Stimulated activated naive CD8-positive, alpha-beta T cell treated with anti-CD3 and anti-CD28 coated beads, Interleukin-15, Interleukin-2, amounts not matched to agents 100 ng/mL and 50 ng/mL, for 24 hours (primary cell): Measurements from ENCODE around the gene MS4A4A.

Source experiments
- H3K27ac Mint-ChIP-seq: one replicate; pipeline ENCODE4 v1.8.0; 2021; ENCODE audit warnings: mild to moderate bottlenecking, mixed read lengths
- H3K27me3 Mint-ChIP-seq: one replicate; pipeline ENCODE4 v1.8.0; 2021; ENCODE audit warnings: mixed read lengths
- H3K36me3 Mint-ChIP-seq: one replicate; pipeline ENCODE4 v1.8.0; 2021; ENCODE audit warnings: low read depth, mixed read lengths
- H3K4me1 Mint-ChIP-seq: one replicate; pipeline ENCODE4 v1.8.0; 2021; ENCODE audit warnings: low read depth, mixed read lengths
- H3K4me3 Mint-ChIP-seq: one replicate; pipeline ENCODE4 v1.8.0; 2021; ENCODE audit warnings: mild to moderate bottlenecking, mixed read lengths
- H3K9me3 Mint-ChIP-seq: one replicate; pipeline ENCODE4 v1.8.0; 2021; ENCODE audit warnings: mixed read lengths

The MS4A4A gene

DNA sequence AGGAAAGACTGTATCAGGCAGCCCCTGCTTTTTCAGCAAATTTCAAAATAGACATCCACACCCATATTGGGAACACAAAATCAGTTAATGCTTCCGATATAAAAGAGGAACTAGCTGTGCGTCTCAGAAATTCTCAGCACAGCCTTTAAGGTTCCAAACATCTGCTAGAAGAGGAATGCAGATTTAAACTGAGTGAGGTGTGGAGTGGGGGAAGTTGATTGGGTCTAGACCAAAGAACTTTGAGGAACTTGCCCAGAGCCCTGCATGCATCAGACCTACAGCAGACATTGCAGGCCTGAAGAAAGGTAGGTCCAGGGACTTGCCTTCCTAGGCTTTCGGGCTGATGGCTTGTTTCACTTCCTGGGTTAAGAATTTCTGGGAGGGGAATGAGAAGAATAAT lies at the start of gene MS4A4A:
Gene MS4A4A, plus strand, starts transcription at position 255 of the 400 bp plus-strand sequence. Its CDS starts 10 bp downstream, at position 265.
- Mint-ChIP-seq H3K27me3 (peaks cover 18% of the 10 kb centered on the region), H3K27ac (no peak within 1 kb of the TSS), H3K36me3 (no peaks in the 10 kb centered on the region), H3K9me3 (peaks cover 5% of the 10 kb centered on the region), H3K4me1 (no peaks in the 10 kb centered on the region), H3K4me3 (no peak within 1 kb of the TSS)

GRCh38 chr11:60230681-60231080 lies 49.8 kb upstream of the MS4A4A start:
- Mint-ChIP-seq H3K27ac (no peak overlapping the region), H3K27me3 (peaks cover 15% of the 10 kb centered on the region), H3K9me3 (no peaks in the 10 kb centered on the region), H3K4me3 (no peak overlapping the region), H3K36me3 (no peaks in the 10 kb centered on the region), H3K4me1 (no peaks in the 10 kb centered on the region)

DNA sequence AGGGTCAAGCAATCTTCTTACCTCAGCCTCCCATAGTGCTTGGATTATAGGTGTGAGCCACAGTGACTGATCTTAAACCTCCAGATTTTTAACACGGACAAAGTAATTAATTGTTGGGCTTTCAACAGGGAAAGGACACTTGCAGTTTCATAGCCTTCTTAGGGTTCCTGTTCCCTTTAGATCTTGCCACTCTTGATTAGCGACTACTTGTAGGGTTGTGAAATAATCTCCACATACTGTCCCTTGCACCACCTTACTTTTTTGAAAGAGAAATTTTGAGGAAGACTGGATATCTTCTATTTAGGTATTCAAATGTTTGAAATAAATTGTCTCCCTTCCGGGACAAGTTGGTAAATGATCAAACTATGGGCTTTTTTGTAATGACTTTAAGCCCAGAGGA lies 45.1 kb upstream of the MS4A4A start:
- H3K9me3 Mint-ChIP-seq, result no peaks in the 10 kb centered on the region
- no peaks in the 10 kb centered on the region for H3K36me3 Mint-ChIP-seq
- peaks cover 26% of the 10 kb centered on the region for H3K27me3 Mint-ChIP-seq
- H3K4me3 Mint-ChIP-seq, result no peak overlapping the region
- no peak overlapping the region for H3K27ac Mint-ChIP-seq
- no peaks in the 10 kb centered on the region for H3K4me1 Mint-ChIP-seq

- no peaks in the 10 kb centered on the region for H3K4me1 Mint-ChIP-seq
- H3K27me3 Mint-ChIP-seq, result peaks cover 42% of the 10 kb centered on the region
- H3K36me3 Mint-ChIP-seq, result no peaks in the 10 kb centered on the region
- H3K9me3 Mint-ChIP-seq, result no peaks in the 10 kb centered on the region
- no peak overlapping the region for H3K27ac Mint-ChIP-seq
- no peak overlapping the region for H3K4me3 Mint-ChIP-seq
Measured at GRCh38 chr11:60240662-60241061, 39.8 kb upstream of the MS4A4A start.

DNA sequence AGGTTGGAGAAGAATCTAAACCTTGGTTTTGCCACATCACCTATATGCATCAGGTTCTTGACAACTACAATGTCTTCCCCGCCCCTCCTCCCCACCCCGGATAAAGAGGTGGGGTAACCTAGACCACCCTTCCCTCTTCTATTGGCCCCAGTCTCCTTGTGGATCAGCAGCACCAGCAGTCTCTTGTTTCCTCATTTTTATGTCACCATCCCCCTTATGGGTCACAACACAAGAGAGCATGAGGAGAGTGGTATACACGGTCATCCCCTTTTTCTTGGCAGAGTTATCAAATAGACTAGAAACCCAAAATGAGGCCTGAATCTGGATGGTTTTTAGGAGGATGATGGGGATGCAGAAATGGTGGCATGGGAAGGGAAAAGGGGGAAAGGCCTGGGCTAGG lies 38.7 kb upstream of the MS4A4A start:
- H3K4me1 Mint-ChIP-seq, result no peaks in the 10 kb centered on the region
- no peak overlapping the region for H3K27ac Mint-ChIP-seq
- peaks cover 42% of the 10 kb centered on the region for H3K27me3 Mint-ChIP-seq
- H3K9me3 Mint-ChIP-seq, result no peaks in the 10 kb centered on the region
- no peak overlapping the region for H3K4me3 Mint-ChIP-seq
- no peaks in the 10 kb centered on the region for H3K36me3 Mint-ChIP-seq

- Mint-ChIP-seq H3K36me3 (no peaks in the 10 kb centered on the region), H3K9me3 (no peaks in the 10 kb centered on the region), H3K4me1 (no peaks in the 10 kb centered on the region), H3K27me3 (peaks cover 48% of the 10 kb centered on the region), H3K4me3 (no peak within 1 kb of the TSS), H3K27ac (no peak within 1 kb of the TSS)
Measured at GRCh38 chr11:60242740-60243239, 37.7 kb upstream of the MS4A4A start, which contains the start of gene MS4A4E. MS4A4E (minus strand) TSS chr11:60243137; CDS start chr11:60230055, 13,082 bp downstream.

GRCh38 chr11:60251485-60252212 lies 28.8 kb upstream of the MS4A4A start:
- Mint-ChIP-seq H3K9me3 (no peaks in the 10 kb centered on the region), H3K36me3 (no peaks in the 10 kb centered on the region), H3K27me3 (peaks cover 33% of the 10 kb centered on the region), H3K27ac (no peak overlapping the region), H3K4me3 (no peak overlapping the region), H3K4me1 (no peaks in the 10 kb centered on the region)

DNA sequence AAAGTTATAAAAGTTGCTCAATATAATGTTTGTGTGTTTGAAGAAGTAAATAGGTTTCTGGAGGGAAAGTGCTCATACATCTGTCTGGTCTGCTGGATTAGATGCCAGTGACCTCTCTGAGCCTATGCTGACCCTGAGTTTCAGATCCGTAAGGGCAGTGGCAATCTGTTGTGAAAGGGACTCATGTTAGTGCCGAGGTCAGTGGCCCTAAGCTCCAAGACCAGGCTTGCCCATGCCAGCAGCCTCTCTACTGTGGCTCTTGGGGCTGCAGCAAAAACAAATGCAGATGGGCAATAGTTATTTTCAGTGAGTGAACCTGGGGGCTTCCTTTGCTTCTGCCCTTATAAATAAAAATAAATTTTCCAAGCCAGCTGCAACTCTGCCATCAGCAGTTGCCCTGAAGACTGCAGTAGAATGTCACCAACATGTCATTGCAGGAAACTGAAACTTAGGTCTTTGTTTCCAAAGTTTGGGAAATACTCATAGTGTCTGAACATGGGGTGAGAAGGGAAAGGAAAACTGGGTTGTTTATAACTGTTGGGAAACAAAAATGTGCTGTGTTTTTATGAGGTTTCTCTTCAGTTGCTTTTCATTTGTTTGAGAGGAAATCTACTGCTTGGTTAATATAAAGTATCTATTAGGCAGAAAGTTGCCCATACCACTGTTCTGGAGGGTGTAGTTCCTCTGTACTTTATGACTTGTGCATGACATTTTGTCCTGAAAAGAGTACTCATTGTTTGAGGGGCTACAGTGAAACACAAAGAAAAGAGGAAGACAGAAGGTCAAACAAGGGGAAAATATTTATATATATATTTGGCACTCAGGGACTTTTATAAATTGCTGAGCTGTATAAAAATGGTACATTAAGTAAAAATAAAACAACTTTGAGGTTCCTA lies 28.0 kb upstream of the MS4A4A start:
- no peaks in the 10 kb centered on the region for H3K4me1 Mint-ChIP-seq
- H3K27ac Mint-ChIP-seq, result no peak overlapping the region
- peaks cover 30% of the 10 kb centered on the region for H3K27me3 Mint-ChIP-seq
- no peak overlapping the region for H3K4me3 Mint-ChIP-seq
- H3K36me3 Mint-ChIP-seq, result no peaks in the 10 kb centered on the region
- H3K9me3 Mint-ChIP-seq, result no peaks in the 10 kb centered on the region

- Mint-ChIP-seq H3K27ac (no peak overlapping the region), H3K4me3 (no peak overlapping the region), H3K27me3 (peaks cover 17% of the 10 kb centered on the region), H3K36me3 (no peaks in the 10 kb centered on the region), H3K9me3 (peaks cover 12% of the 10 kb centered on the region), H3K4me1 (no peaks in the 10 kb centered on the region)
Measured at GRCh38 chr11:60257956-60258722, 22.3 kb upstream of the MS4A4A start.

DNA sequence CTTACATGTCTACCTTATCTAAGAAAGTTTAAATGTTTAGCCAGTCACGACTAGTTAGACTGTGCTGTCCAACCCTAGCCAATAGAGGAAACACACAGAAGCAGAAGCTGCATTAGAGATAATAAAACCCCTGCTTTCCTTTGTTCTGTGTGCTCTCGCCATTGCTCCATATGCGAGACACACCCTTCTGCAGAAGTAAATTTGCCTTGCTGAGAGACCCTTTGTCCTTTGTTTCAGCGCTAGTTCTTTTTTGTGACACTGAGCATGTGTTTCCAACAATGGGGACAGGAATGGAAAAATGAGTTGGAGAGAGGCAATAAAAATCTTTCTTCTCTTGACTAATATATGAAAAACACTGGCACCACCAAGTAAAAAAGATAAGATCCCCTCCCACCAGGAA lies 19.5 kb upstream of the MS4A4A start:
- Mint-ChIP-seq H3K9me3 (peaks cover 12% of the 10 kb centered on the region), H3K4me1 (no peaks in the 10 kb centered on the region), H3K36me3 (no peaks in the 10 kb centered on the region), H3K27ac (no peak overlapping the region), H3K4me3 (no peak overlapping the region), H3K27me3 (peaks cover 17% of the 10 kb centered on the region)

DNA sequence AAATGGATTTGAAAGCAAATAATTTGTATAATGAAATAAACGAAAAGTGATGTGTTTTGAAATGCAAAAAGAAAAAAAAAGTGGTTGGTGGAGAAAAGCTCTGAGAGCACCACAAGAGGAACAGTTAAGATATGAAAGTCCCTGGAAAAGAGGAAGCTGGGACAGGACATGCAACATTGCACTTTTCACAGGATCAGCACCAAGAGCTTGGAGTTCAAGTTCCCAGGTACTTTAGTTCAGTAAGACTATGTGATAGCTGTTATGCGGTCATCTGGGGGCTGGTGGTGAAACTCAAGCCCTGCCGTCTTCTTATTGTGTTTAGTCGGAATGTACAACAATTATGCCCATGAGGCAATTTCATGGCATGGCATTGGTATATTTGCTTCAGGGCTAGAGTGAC lies 17.1 kb upstream of the MS4A4A start:
- Mint-ChIP-seq H3K27ac (no peak overlapping the region), H3K9me3 (peaks cover 12% of the 10 kb centered on the region), H3K27me3 (peaks cover 30% of the 10 kb centered on the region), H3K4me3 (no peak overlapping the region), H3K36me3 (no peaks in the 10 kb centered on the region), H3K4me1 (no peaks in the 10 kb centered on the region)

GRCh38 chr11:60264644-60265043 lies 15.8 kb upstream of the MS4A4A start:
- Mint-ChIP-seq H3K4me3 (no peak overlapping the region), H3K27me3 (peaks cover 30% of the 10 kb centered on the region), H3K4me1 (no peaks in the 10 kb centered on the region), H3K9me3 (peaks cover 12% of the 10 kb centered on the region), H3K27ac (no peak overlapping the region), H3K36me3 (no peaks in the 10 kb centered on the region)

DNA sequence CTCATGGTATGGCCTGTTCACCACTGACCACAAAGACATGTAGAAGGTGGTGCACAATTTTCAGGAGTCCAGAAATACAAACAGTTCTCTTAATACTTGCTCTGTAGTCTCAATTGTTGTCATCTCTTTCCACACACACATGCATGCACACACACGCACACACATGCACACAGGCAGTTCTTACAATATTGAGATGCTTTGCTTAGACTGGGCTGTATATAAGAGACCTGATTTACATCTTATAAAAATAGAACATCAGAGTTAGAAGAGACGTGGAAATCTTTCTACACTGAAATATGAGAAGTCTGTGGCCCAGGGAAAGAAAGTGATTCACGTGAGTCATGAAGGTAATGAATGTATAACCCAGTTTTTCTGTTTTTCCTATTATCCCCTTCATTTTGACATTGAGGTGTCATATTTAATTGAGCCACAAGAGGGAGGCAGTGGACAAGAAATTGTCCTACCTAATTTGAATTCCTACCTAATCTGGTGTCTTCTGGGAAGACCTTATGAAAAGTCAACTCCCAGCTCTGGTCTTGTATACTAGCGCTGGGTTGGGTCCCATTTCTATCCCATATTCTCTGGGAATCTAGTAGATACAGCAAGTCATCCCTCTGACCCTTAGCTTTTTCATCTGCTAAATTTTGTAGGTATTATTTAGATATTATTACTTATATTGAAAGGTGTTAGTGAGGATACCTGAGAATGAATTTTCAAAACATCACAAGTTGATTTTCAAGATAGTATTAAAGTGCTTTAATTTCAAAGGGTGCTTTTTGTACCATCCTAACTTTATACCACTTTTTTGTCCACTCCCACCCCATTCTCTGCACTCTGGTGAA lies 14.9 kb upstream of the MS4A4A start:
- peaks cover 7% of the 10 kb centered on the region for H3K9me3 Mint-ChIP-seq
- no peak overlapping the region for H3K4me3 Mint-ChIP-seq
- H3K36me3 Mint-ChIP-seq, result no peaks in the 10 kb centered on the region
- H3K27ac Mint-ChIP-seq, result no peak overlapping the region
- no peaks in the 10 kb centered on the region for H3K4me1 Mint-ChIP-seq
- H3K27me3 Mint-ChIP-seq, result peaks cover 28% of the 10 kb centered on the region

DNA sequence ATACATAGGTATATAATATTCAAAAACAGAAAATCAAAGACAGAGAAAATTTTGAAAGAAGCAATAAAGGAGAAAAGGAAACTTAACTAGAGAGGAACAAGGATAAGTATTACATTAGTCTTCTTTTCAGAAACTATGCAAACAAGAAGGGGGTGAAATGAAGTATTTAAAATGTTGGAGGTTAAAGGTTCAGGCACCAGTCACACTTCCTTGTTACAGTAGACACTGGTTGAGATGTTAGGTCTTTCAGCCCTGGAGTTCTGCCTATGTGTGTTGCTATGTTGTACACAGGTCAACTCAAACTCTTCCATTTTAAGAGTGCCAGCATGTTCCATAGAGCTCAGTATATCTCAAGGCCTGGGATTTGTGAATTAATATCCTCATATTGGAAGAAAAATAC lies 6.0 kb upstream of the MS4A4A start:
- H3K36me3 Mint-ChIP-seq, result no peaks in the 10 kb centered on the region
- no peaks in the 10 kb centered on the region for H3K4me1 Mint-ChIP-seq
- no peak overlapping the region for H3K4me3 Mint-ChIP-seq
- H3K9me3 Mint-ChIP-seq, result peaks cover 5% of the 10 kb centered on the region
- no peak overlapping the region for H3K27ac Mint-ChIP-seq
- H3K27me3 Mint-ChIP-seq, result peaks cover 23% of the 10 kb centered on the region
